K562 (cell line): ENCODE measurements around the gene AFF3. TPM values are rescaled to one million over a fixed set of nuclear protein-coding genes. Genes with fewer than 3 reads are reported as not detected.

ENCODE experiments used
- ATAC-seq: fragments of 200-7000 bp; cut with Tn5 transposase; 3 replicates; pipeline ENCODE4 v1.9.1; 2020; ENCODE audit warnings: moderate library complexity
- BruUV-seq: library from RNA; stranded (reverse); fragments of 400-500 nt; replicated peaks from 2 replicates; lab custom pipeline; 2021; lab: Mats Ljungman, UMichigan
- CTCF ChIA-PET: fragments of 300-600 bp; formaldehyde crosslinking; extraction: SDS; loops from one replicate; lab custom pipeline; 2021; ENCODE audit warnings: low intra/inter-chr PET ratio; lab: Yijun Ruan, JAX
- POLR2A ChIA-PET: fragments of 300-600, 350-650 bp; sonication (Branson Sonifier 250); formaldehyde crosslinking; extraction: SDS; loops from one replicate; lab custom pipeline; 2021; ENCODE audit warnings: antibody characterized with exemption, inconsistent platforms; lab: Yijun Ruan, JAX
- DNase-seq, 4 experiments: peaks; one replicate each; pipeline versions ENCODE4 v3.0.0 to v3.0.0-alpha.2; 2011 to 2018; ENCODE audit warnings: low spot score in 3 of 4, mixed read lengths in 3 of 4; ENCODE audit errors: extremely low read depth in 1 of 4
- FAIRE-seq: peaks from 2 replicates; lab custom pipeline; 2011; peaks lifted over from hg19 to GRCh38; lab: Jason Lieb, UNC
- H2AFZ ChIP-seq: 2 replicates; pipeline ENCODE4 v1.6.0; 2011; ENCODE audit warnings: low read depth, low read length, control low read depth, inconsistent platforms
- H3K27ac ChIP-seq: fragments of 200-600 bp; 3 replicates; pipeline ENCODE4 v1.8.0; 2011; ENCODE audit warnings: low read depth, mild to moderate bottlenecking, control low read depth, inconsistent platforms, low read length, moderate library complexity, mixed read lengths; ENCODE audit errors: extremely low read depth
- H3K27me3 ChIP-seq, 2 experiments: fragments of 300-600 bp in 1 of 2; 2 replicates in 1 of 2; 3 replicates in 1 of 2; pipeline versions ENCODE4 v1.6.0 to v1.8.0; 2011; ENCODE audit warnings: inconsistent platforms in 2 of 2, low read length in 2 of 2, mild to moderate bottlenecking in 1 of 2, mixed read lengths in 1 of 2, moderate library complexity in 1 of 2; ENCODE audit not compliant: control insufficient read depth in 2 of 2, insufficient read depth in 2 of 2
- H3K36me3 ChIP-seq: fragments of 300-600 bp; 3 replicates; pipeline ENCODE4 v1.8.0; 2011; ENCODE audit warnings: mild to moderate bottlenecking, low read length, inconsistent platforms; ENCODE audit not compliant: control insufficient read depth, insufficient read depth
- H3K4me1 ChIP-seq, 2 experiments: fragments of 200-600 bp in 1 of 2; replicated peaks in 1 of 2; 2 replicates in 1 of 2; 3 replicates in 1 of 2; pipeline versions ENCODE4 v1.5.1 to v1.8.0; 2011; ENCODE audit warnings: inconsistent platforms in 2 of 2, low read length in 2 of 2, mild to moderate bottlenecking in 1 of 2, mixed read lengths in 1 of 2, moderate library complexity in 1 of 2; ENCODE audit not compliant: control insufficient read depth in 2 of 2, insufficient read depth in 2 of 2
- H3K4me2 ChIP-seq: 2 replicates; pipeline ENCODE4 v1.6.1; 2011; ENCODE audit warnings: low read length, control low read depth, inconsistent platforms, mixed read lengths; ENCODE audit not compliant: insufficient read depth
- H3K4me3 ChIP-seq: fragments of 200-600 bp; sonication (generic), shearing (Covaris generic); 2 replicates; pipeline ENCODE4 v1.5.1; 2016; ENCODE audit warnings: control low read depth, inconsistent platforms
- H3K79me2 ChIP-seq: fragments of 200-600 bp; 3 replicates; pipeline ENCODE4 v1.8.0; 2011; ENCODE audit warnings: low read length, inconsistent platforms; ENCODE audit not compliant: control insufficient read depth, insufficient read depth
- H3K9ac ChIP-seq, 2 experiments: 2 replicates each; pipeline versions ENCODE4 v1.6.0 to v1.6.1; 2011; ENCODE audit warnings: low read depth in 2 of 2, low read length in 2 of 2, control low read depth in 1 of 2, inconsistent platforms in 1 of 2, mild to moderate bottlenecking in 1 of 2, mixed read lengths in 1 of 2; ENCODE audit not compliant: insufficient read depth in 1 of 2
- H3K9me1 ChIP-seq: one replicate; pipeline ENCODE4 v1.6.0; 2011; ENCODE audit warnings: inconsistent platforms, mild to moderate bottlenecking, low read length, moderate library complexity; ENCODE audit not compliant: control insufficient read depth, insufficient read depth
- H3K9me3 ChIP-seq: replicated peaks from 2 replicates; pipeline ENCODE4 v1.5.1; 2011; ENCODE audit warnings: low read depth, low read length, inconsistent platforms; ENCODE audit not compliant: control insufficient read depth, insufficient read depth
- H4K20me1 ChIP-seq: replicated peaks from 2 replicates; pipeline ENCODE4 v1.6.1; 2011; ENCODE audit warnings: low read length, inconsistent platforms, mixed read lengths; ENCODE audit not compliant: control insufficient read depth, insufficient read depth
- CHD4 ChIP-seq: fragments of 200-600 bp; sonication (generic); IDR thresholded peaks from 3 replicates; pipeline ENCODE4 v1.6.1; 2012; ENCODE audit warnings: low read depth, mild to moderate bottlenecking, mixed read lengths, low read length, inconsistent platforms; ENCODE audit not compliant: insufficient read depth, insufficient replicate concordance, poor library complexity, severe bottlenecking
- ETV1 ChIP-seq: fragments of 450-650 bp; conservative IDR thresholded peaks from 2 replicates; pipeline ENCODE4 v1.6.1; 2016; ENCODE audit warnings: missing genetic modification characterization, control low read depth, low read depth, missing compliant biosample characterization
- GTF2B ChIP-seq: IDR thresholded peaks from 2 replicates; pipeline ENCODE4 v1.6.1; 2011; ENCODE audit not compliant: insufficient read length; ENCODE audit errors: extremely low read depth
- RAD21 ChIP-seq, 2 experiments: fragments of 250-450 bp in 1 of 2; fragments of 450-650 bp in 1 of 2; sonication (Bioruptor Pico) in 1 of 2; formaldehyde crosslinking in 1 of 2; IDR thresholded peaks in 1 of 2; conservative IDR thresholded peaks in 1 of 2; 2 replicates each; pipeline versions ENCODE4 v1.4.0 to v1.8.0; 2020 to 2022; ENCODE audit warnings: mild to moderate bottlenecking in 2 of 2, moderate library complexity in 1 of 2
- RCOR1 ChIP-seq, 2 experiments: IDR thresholded peaks; 2 replicates each; pipeline ENCODE4 v1.6.1; 2012; ENCODE audit warnings: low read depth in 2 of 2, low read length in 2 of 2, borderline replicate concordance in 1 of 2, improper control_type of control experiment in 1 of 2
- SIN3A ChIP-seq, 2 experiments: fragments of 150-350 bp in 1 of 2; IDR thresholded peaks; 2 replicates each; pipeline ENCODE4 v1.6.1; 2011 to 2016; ENCODE audit warnings: borderline replicate concordance in 2 of 2, low read depth in 2 of 2, low read length in 2 of 2, mild to moderate bottlenecking in 2 of 2, moderate library complexity in 2 of 2; ENCODE audit not compliant: control insufficient read depth in 1 of 2
- WGBS: fragments of 100-300 bp; shearing (Covaris generic); methylation state at CpG from one replicate; pipeline ENCODE4 v1.1.6; 2016; ENCODE audit warnings: low coverage, mixed read lengths; ENCODE audit not compliant: insufficient coverage; ENCODE audit errors: missing lambda C conversion rate; 5-methylcytosine and 5-hydroxymethylcytosine counted together
- in situ Hi-C: fragments of 300-500 bp; cut with MboI; formaldehyde crosslinking; loops from 4 replicates; pipeline ENCODE4 v1.15.0; 2018; ENCODE audit warnings: inconsistent platforms, mixed read lengths
- intact Hi-C: fragments of 100-400 bp; cut with micrococcal nuclease; formaldehyde crosslinking; loops from 2 replicates; pipeline ENCODE4 v1.14.2; 2022
- polyA plus RNA-seq, 8 experiments: library from polyadenylated mRNA; depleted of rRNA in 4 of 8; stranded (reverse) in 5 of 8; unstranded in 3 of 8; fragments of >200 nt; fragmentation: Nextera tagmentation in 2 of 8; fragmentation: Illumina TruSeq in 1 of 8; extraction: Ambion mirVana in 2 of 8; extraction: Trizol in 1 of 8; gene quantifications; 2 replicates each; pipeline versions ENCODE4 v1.2.1 to v1.2.3, GENCODE V29; 2011 to 2014; ENCODE audit warnings: inconsistent platforms in 1 of 8, missing spikeins in 1 of 8
- total RNA-seq, 7 experiments: library from RNA; depleted of rRNA in 6 of 7; stranded (reverse); fragments of >200 nt in 6 of 7; fragmentation: Illumina TruSeq in 2 of 7; extraction: Trizol in 2 of 7; gene quantifications; 2 replicates each; pipeline versions ENCODE4 v1.2.1 to v1.2.3, GENCODE V29; 2011 to 2021; ENCODE audit warnings: low replicate concordance in 1 of 7
- TF ChIP-seq, protein P1 (sequence below): sonication (generic); formaldehyde crosslinking; IDR thresholded peaks from 2 replicates; pipeline ENCODE4 v1.8.0; 2022; ENCODE audit warnings: mild to moderate bottlenecking, missing genetic modification reagents

The AFF3 gene
- total and polyA plus RNA-seq, 9 of the 15 experiments (the other 6 are each of a cell fraction or from before 2014, with no cell fraction given) = 0.02 to 0.11 TPM; not detected in 7

DNA sequence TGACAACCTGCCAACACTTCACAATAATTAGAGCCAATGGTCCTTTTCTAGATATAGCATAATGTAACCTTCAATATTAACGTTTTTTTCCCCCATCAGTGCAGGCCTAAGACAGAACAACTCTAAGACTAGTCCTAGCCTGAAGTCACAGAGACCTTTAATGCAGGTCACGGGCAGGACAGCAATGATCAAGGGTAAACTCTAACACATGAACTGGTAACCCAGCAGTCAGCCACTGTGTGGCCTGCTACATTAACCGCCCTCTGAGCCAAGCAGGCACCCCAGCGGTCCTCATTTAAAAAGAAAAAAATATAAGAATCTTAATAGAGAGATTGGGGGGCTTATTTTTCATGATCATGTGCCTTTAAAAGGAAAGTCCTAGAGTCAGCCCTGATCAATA is 290.6 kb downstream of the AFF3 start:
- CTCF ChIA-PET = no interaction called here

DNA sequence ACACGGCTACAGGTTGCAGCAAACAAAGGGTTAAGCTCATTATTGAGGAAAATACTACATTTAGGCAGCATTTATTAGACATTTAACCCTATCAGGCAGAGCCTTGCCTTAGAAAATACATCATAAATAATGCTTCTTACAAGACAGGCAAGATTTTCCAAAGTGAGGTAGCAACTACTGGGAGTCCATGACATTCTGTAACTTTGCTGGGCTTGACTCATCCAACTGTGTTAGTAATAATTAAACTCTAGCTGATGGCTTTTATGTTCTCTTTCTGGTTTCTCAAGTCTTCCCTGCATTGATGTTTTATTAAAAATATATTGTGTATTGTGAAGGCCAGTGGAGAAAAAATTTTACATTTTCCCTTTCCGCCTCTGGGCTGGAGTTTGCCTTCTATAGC is 291.3 kb downstream of the AFF3 start:
- H3K9me1 ChIP-seq = no peaks in the 10 kb centered on the region
- no peaks in the 10 kb centered on the region for H3K9me3 ChIP-seq
- no peaks in the 10 kb centered on the region for H4K20me1 ChIP-seq
- WGBS = 0% methylated on average over 2 of the region's 2 CpGs
- H2AFZ ChIP-seq = no peak overlapping the region
- no TSS peak for BruUV-seq
- POLR2A ChIA-PET = no interaction called here
- H3K27ac ChIP-seq = no peak overlapping the region
- no peak overlapping the region for H3K4me2 ChIP-seq
- no peak for ATAC-seq
- no peak for FAIRE-seq
- H3K36me3 ChIP-seq = no peaks in the 10 kb centered on the region
- peaks cover 0 to 7% of the 10 kb centered on the region in 2 experiments; a peak in 4 of 5 replicates for H3K27me3 ChIP-seq
- no peaks in the 10 kb centered on the region for H3K4me1 ChIP-seq
- CTCF ChIA-PET = no interaction called here
- intact Hi-C loops = no loop called here
- no peaks in the 10 kb centered on the region for H3K79me2 ChIP-seq
- DNase-seq = no peak
- TF ChIP-seq RAD21 (CRISPR knock-in tag; conservative IDR thresholded peaks at IDR 0.05 in 1 of 2, IDR thresholded peaks at IDR 0.05 in 1 of 2) (no peak), GTF2B (no peak), RCOR1 (IDR thresholded peaks at IDR 0.05; ENCODE audit: borderline replicate concordance in 1 of 2, low read depth in 2 of 2, low read length in 2 of 2) (no peak), ETV1 (tag) (no peak)
- TF ChIP-seq, all 486 proteins: peak for 0
- H3K9ac ChIP-seq = no peak overlapping the region
- in situ Hi-C loops = no loop called here
- H3K4me3 ChIP-seq = no peak overlapping the region

More for the DNA sequence above, 290.6 kb downstream of the AFF3 start:
- WGBS = 0% methylated on average over 4 of the region's 4 CpGs
- intact Hi-C loops (no loop called here), in situ Hi-C loops (no loop called here)
- no peak for DNase-seq
- H4K20me1 ChIP-seq = no peaks in the 10 kb centered on the region
- no peaks in the 10 kb centered on the region for H3K9me1 ChIP-seq
- no peak overlapping the region for H2AFZ ChIP-seq
- H3K27me3 ChIP-seq = peaks cover 0 to 4% of the 10 kb centered on the region in 2 experiments; a peak in 4 of 5 replicates
- no peak overlapping the region for H3K4me2 ChIP-seq
- no peak overlapping the region for H3K27ac ChIP-seq
- POLR2A ChIA-PET = no interaction called here
- no peaks in the 10 kb centered on the region for H3K9me3 ChIP-seq
- no peaks in the 10 kb centered on the region for H3K79me2 ChIP-seq
- no peaks in the 10 kb centered on the region for H3K4me1 ChIP-seq
- TF ChIP-seq SIN3A (IDR thresholded peaks at IDR 0.05; ENCODE audit: borderline replicate concordance in 2 of 2, control insufficient read depth in 1 of 2, low read depth in 2 of 2, low read length in 2 of 2) (no peak), CHD4 (no peak)
- TF ChIP-seq, protein P1, sequence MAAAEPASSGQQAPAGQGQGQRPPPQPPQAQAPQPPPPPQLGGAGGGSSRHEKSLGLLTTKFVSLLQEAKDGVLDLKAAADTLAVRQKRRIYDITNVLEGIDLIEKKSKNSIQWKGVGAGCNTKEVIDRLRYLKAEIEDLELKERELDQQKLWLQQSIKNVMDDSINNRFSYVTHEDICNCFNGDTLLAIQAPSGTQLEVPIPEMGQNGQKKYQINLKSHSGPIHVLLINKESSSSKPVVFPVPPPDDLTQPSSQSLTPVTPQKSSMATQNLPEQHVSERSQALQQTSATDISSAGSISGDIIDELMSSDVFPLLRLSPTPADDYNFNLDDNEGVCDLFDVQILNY (CRISPR knock-in tag) = no peak
- no TSS peak for BruUV-seq
- no peak overlapping the region for H3K9ac ChIP-seq
- no peaks in the 10 kb centered on the region for H3K36me3 ChIP-seq
- H3K4me3 ChIP-seq = no peak overlapping the region
- FAIRE-seq = no peak
- ATAC-seq = no peak
